ENCODE results near the gene SNRK. TPM values are rescaled to one million over a fixed set of nuclear protein-coding genes. Genes with fewer than 3 reads are reported as not detected.

The SNRK gene
- total RNA-seq, 4 donors from 2014 or later = 42.9 to 64.0 (median 49.1) TPM

- WGBS, 2 donors (ENCODE audit: low coverage in 1 of 2) = no CpG with 5 or more reads among the region's 2 CpGs
- H3K27ac ChIP-seq = no peak overlapping the region
- no peaks in the 10 kb centered on the region for H3K27me3 ChIP-seq
- H3K4me1 ChIP-seq = peaks cover 0 to 11% (median 4%) of the 10 kb centered on the region in 3 donors
- ATAC-seq = no peak
- TF ChIP-seq, protein P1, sequence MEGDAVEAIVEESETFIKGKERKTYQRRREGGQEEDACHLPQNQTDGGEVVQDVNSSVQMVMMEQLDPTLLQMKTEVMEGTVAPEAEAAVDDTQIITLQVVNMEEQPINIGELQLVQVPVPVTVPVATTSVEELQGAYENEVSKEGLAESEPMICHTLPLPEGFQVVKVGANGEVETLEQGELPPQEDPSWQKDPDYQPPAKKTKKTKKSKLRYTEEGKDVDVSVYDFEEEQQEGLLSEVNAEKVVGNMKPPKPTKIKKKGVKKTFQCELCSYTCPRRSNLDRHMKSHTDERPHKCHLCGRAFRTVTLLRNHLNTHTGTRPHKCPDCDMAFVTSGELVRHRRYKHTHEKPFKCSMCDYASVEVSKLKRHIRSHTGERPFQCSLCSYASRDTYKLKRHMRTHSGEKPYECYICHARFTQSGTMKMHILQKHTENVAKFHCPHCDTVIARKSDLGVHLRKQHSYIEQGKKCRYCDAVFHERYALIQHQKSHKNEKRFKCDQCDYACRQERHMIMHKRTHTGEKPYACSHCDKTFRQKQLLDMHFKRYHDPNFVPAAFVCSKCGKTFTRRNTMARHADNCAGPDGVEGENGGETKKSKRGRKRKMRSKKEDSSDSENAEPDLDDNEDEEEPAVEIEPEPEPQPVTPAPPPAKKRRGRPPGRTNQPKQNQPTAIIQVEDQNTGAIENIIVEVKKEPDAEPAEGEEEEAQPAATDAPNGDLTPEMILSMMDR (IDR thresholded peaks at IDR 0.05) = no peak
- TF ChIP-seq POLR2AphosphoS5 (IDR thresholded peaks at IDR 0.05) = no peak
- H3K36me3 ChIP-seq = no peaks in the 10 kb centered on the region
- H3K9me3 ChIP-seq = no peaks in the 10 kb centered on the region
- H3K4me3 ChIP-seq = no peak overlapping the region
Observed at GRCh38 chr3:43257850-43258249, 28.5 kb upstream of the SNRK start.

DNA sequence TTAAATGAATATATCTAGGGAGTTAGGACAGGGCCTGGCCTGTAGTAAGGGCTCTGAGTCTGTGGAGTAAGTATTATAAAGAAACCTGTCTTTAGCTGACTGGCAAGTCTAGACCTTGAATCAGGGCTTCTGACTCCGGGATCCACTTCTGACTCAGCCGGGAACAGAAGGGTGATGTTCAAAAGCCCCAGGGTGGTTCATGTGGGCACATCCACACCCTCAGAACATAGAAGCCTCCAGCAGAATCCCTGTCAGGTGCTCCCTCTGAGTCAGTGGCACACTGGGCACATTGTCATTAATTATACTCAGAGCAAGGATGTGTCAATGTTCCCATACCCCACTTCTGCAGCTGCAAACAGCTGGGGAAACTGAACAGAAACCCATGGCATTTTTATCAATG lies 26.7 kb upstream of the SNRK start:
- no peaks in the 10 kb centered on the region for H3K27me3 ChIP-seq
- no peak overlapping the region for H3K27ac ChIP-seq
- no peaks in the 10 kb centered on the region for H3K36me3 ChIP-seq
- no peaks in the 10 kb centered on the region for H3K4me1 ChIP-seq
- TF ChIP-seq POLR2AphosphoS5 (IDR thresholded peaks at IDR 0.05) = no peak
- TF ChIP-seq EP300 (IDR thresholded peaks at IDR 0.05) = no peak
- TF ChIP-seq, protein P1 (IDR thresholded peaks at IDR 0.05) = no peak
- TF ChIP-seq POLR2A (IDR thresholded peaks at IDR 0.05) = no peak
- no peaks in the 10 kb centered on the region for H3K9me3 ChIP-seq
- H3K4me3 ChIP-seq = no peak overlapping the region
- 75 to 100% methylated on average over 2 of the region's 2 CpGs for WGBS, 2 donors (ENCODE audit: low coverage in 1 of 2)
- ATAC-seq = no peak

- H3K27ac ChIP-seq = no peak overlapping the region
- no peaks in the 10 kb centered on the region for H3K27me3 ChIP-seq
- ATAC-seq = no peak
- no peaks in the 10 kb centered on the region for H3K4me1 ChIP-seq
- H3K9me3 ChIP-seq = no peaks in the 10 kb centered on the region
- 100% methylated on average over 1 of the region's 1 CpG for whole genome bisulfite sequencing, 2 donors (ENCODE audit: low coverage in 1 of 2)
- TF ChIP-seq POLR2A (IDR thresholded peaks at IDR 0.05) = no peak
- TF ChIP-seq EP300 (IDR thresholded peaks at IDR 0.05) = no peak
- TF ChIP-seq POLR2AphosphoS5 (IDR thresholded peaks at IDR 0.05) = no peak
- TF ChIP-seq, protein P1 (IDR thresholded peaks at IDR 0.05) = no peak
- H3K36me3 ChIP-seq = no peaks in the 10 kb centered on the region
- no peak overlapping the region for H3K4me3 ChIP-seq
Observed at GRCh38 chr3:43260412-43260811, 25.9 kb upstream of the SNRK start.

DNA sequence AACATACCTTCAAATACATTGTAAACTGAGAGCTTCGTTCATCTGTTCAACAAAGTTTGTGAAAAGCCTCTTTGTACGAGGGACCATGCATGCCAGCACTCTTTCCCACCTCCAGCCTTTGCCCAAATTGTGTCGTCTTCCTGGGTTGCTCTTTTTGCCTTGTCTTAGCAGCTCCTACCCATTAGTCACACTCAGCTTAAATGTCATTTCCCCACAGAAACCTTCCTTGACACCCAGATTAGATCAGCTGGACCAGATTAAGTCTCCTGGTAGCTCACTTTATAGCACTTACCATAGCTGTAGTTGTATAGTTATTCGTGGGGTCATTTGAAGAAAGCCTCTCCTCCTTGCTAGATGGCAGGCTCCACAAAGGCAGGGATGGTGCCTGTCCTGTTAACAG lies 24.1 kb upstream of the SNRK start:
- Histone ChIP-seq H3K27me3 (no peaks in the 10 kb centered on the region), H3K36me3 (no peaks in the 10 kb centered on the region), H3K27ac (no peak overlapping the region), H3K4me1 (no peaks in the 10 kb centered on the region), H3K9me3 (no peaks in the 10 kb centered on the region), H3K4me3 (no peak overlapping the region)
- no peak for ATAC-seq
- TF ChIP-seq POLR2AphosphoS5 (IDR thresholded peaks at IDR 0.05) (no peak), POLR2A (IDR thresholded peaks at IDR 0.05) (no peak), EP300 (IDR thresholded peaks at IDR 0.05) (no peak)
- TF ChIP-seq, protein P1 (IDR thresholded peaks at IDR 0.05) = no peak
- WGBS, 2 donors (ENCODE audit: low coverage in 1 of 2) = 67 to 78% methylated on average over 4 of the region's 4 CpGs

GRCh38 chr3:43266451-43266850 lies 19.9 kb upstream of the SNRK start:
- Histone ChIP-seq H3K9me3 (no peaks in the 10 kb centered on the region), H3K4me3 (no peak overlapping the region), H3K27ac (no peak overlapping the region), H3K36me3 (no peaks in the 10 kb centered on the region), H3K27me3 (no peaks in the 10 kb centered on the region), H3K4me1 (no peaks in the 10 kb centered on the region)
- ATAC-seq = no peak
- WGBS, 2 donors (ENCODE audit: low coverage in 1 of 2) = 0 to 59% methylated on average over 1 to 3 of the region's 3 CpGs
- no peak for TF ChIP-seq POLR2AphosphoS5 (IDR thresholded peaks at IDR 0.05)
- no peak for TF ChIP-seq EP300 (IDR thresholded peaks at IDR 0.05)
- TF ChIP-seq POLR2A (IDR thresholded peaks at IDR 0.05) = no peak
- TF ChIP-seq, protein P1 (IDR thresholded peaks at IDR 0.05) = no peak

All from gastroesophageal sphincter (tissue), 4 donors.